ENCODE data around the gene GZMM. TPM values are rescaled to one million over a fixed set of nuclear protein-coding genes. Genes with fewer than 3 reads are reported as not detected.
A peak's percentile ranks its signal among the peaks of the same experiment; 100 is the strongest.

Gene GZMM
- total RNA-seq, 1 experiment from 2014 or later, result 0.66 TPM

DNA sequence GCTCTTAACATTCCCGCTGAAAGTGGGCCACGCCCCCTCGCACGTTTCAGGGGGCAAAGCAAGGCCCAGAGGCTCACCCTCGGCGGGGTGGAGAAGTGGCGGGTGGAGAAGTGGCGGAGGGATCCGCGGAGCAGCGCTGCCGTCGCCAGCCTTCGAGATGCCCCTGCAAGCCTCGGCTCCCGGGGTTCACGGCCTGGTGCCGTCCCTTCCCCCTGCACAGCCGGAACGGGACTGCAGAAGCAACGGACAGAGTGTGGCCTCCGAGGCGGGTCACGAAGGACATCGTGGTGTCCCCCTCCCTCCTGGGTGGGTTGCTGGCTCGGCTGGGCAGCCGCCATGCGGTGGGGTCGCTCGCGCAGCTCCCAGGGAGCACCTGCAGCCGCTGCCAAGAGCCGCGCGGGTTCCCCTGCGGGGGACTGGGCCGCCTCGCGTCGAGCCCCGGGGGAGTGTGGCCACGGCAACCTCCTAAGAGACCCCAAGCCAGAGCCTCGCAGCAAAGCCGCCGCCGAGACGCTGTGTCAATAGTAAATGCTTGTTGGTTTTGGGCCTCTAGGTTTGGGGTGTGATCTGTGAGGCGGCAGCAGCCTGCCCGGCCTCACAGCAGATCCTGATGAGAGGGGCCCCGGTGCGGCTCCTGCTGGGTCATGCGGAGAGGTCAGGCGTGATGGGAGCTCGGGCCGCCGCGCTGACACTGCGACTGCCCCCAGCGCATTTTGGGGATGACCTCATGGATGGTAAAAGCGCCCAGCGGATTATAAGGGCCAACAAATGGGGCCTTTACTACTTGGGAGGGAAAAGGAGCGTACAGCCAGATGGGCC lies 31.1 kb upstream of the GZMM start:
- no peak overlapping the region for H4K5ac ChIP-seq (ENCODE audit: insufficient read length, low read depth, low read length)
- H4K91ac ChIP-seq (ENCODE audit: insufficient read length, low read depth, low read length), result no peak overlapping the region
- H3K4me2 ChIP-seq (ENCODE audit: insufficient read depth, insufficient read length, low read length), result no peak overlapping the region
- no peak overlapping the region for H2AK5ac ChIP-seq (ENCODE audit: insufficient read length, low read length)
- no peak overlapping the region for H2BK15ac ChIP-seq (ENCODE audit: low read depth, low read length)
- no peak overlapping the region for H2AFZ ChIP-seq (ENCODE audit: low read length)
- peaks cover 6% of the 10 kb centered on the region for H3K23me2 ChIP-seq (ENCODE audit: insufficient read length, low read depth, low read length, poor library complexity, severe bottlenecking)
- Mint-ChIP-seq H3K4me3 (peak overlapping the region in 1 of 2 experiments; percentile 65; a peak in 1 of 5 replicates), H3K27ac (no peak overlapping the region), H3K27me3 (ENCODE audit: low read depth) (peaks cover 14% of the 10 kb centered on the region), H3K4me1 (peaks cover 19 to 26% of the 10 kb centered on the region in 2 experiments), H3K9me3 (peaks cover 5 to 7% of the 10 kb centered on the region in 2 experiments; a peak in 3 of 5 replicates), H3K36me3 (ENCODE audit: insufficient read depth in 1 of 3, low read depth in 3 of 3) (peaks cover 10 to 26% (median 10%) of the 10 kb centered on the region in 3 experiments; a peak in 6 of 7 replicates)
- H2BK120ac ChIP-seq (ENCODE audit: low read depth, low read length, poor library complexity, severe bottlenecking), result no peak overlapping the region
- no peak overlapping the region for H2BK20ac ChIP-seq (ENCODE audit: low read depth, low read length, poor library complexity, severe bottlenecking)
- no peak overlapping the region for H3K18ac ChIP-seq (ENCODE audit: insufficient read length, low read depth, low read length)
- WGBS (ENCODE audit: extremely low coverage, insufficient read length, low lambda C conversion rate), result no CpG with 5 or more reads among the region's 62 CpGs
- no peak overlapping the region for H3K9ac ChIP-seq (ENCODE audit: extremely low read depth, insufficient read length, low read length)
- no peak overlapping the region for H4K8ac ChIP-seq (replicated peaks; ENCODE audit: insufficient read length, low read depth, low read length)
- H3K4me1 ChIP-seq (ENCODE audit: insufficient read depth, low read length), result no peaks in the 10 kb centered on the region
- H3K56ac ChIP-seq (ENCODE audit: insufficient read length, low read depth, low read length), result no peak overlapping the region
- H3K4ac ChIP-seq (ENCODE audit: low read depth, low read length), result no peak overlapping the region
- H3K9me3 ChIP-seq (ENCODE audit: control insufficient read depth, low read depth, low read length), result no peaks in the 10 kb centered on the region
- H3K79me2 ChIP-seq (ENCODE audit: insufficient read depth, low read length), result no peaks in the 10 kb centered on the region
- no peak for DNase-seq
- H3T11ph ChIP-seq (ENCODE audit: low read length), result no peak overlapping the region
- H3K23ac ChIP-seq (ENCODE audit: insufficient read length, low read depth, low read length), result no peak overlapping the region
- no peaks in the 10 kb centered on the region for H3K27me3 ChIP-seq (ENCODE audit: insufficient read depth, low read length)
- H2BK12ac ChIP-seq (ENCODE audit: insufficient read length, low read depth, low read length), result no peak overlapping the region
- TF ChIP-seq, protein P1, sequence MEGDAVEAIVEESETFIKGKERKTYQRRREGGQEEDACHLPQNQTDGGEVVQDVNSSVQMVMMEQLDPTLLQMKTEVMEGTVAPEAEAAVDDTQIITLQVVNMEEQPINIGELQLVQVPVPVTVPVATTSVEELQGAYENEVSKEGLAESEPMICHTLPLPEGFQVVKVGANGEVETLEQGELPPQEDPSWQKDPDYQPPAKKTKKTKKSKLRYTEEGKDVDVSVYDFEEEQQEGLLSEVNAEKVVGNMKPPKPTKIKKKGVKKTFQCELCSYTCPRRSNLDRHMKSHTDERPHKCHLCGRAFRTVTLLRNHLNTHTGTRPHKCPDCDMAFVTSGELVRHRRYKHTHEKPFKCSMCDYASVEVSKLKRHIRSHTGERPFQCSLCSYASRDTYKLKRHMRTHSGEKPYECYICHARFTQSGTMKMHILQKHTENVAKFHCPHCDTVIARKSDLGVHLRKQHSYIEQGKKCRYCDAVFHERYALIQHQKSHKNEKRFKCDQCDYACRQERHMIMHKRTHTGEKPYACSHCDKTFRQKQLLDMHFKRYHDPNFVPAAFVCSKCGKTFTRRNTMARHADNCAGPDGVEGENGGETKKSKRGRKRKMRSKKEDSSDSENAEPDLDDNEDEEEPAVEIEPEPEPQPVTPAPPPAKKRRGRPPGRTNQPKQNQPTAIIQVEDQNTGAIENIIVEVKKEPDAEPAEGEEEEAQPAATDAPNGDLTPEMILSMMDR (conservative IDR thresholded peaks at IDR 0.05), result no peak
- H3K27ac ChIP-seq (ENCODE audit: insufficient read length, low read depth, low read length), result no peak overlapping the region
- peaks cover 5% of the 10 kb centered on the region for H4K20me1 ChIP-seq (ENCODE audit: control insufficient read depth, insufficient read depth, insufficient read length)
- H3K79me1 ChIP-seq (ENCODE audit: insufficient read depth, low read depth, low read length, poor library complexity, severe bottlenecking), result no peaks in the 10 kb centered on the region
- no peak overlapping the region for H3K14ac ChIP-seq (ENCODE audit: insufficient read depth, low read length)
- no peak overlapping the region for H2BK5ac ChIP-seq (ENCODE audit: insufficient read length, low read length)
